GM12878 (cell line): ENCODE results near the gene LEMD3. TPM values are rescaled to one million over a fixed set of nuclear protein-coding genes. Genes with fewer than 3 reads are reported as not detected.

ENCODE experiments used
- CEBPB ChIP-seq, 2 experiments: fragments of 150-350 bp in 1 of 2; IDR thresholded peaks; 2 replicates each; pipeline ENCODE4 v1.6.1; 2012 to 2014; ENCODE audit warnings: low read depth in 2 of 2, low read length in 2 of 2, borderline replicate concordance in 1 of 2, inconsistent platforms in 1 of 2
- IKZF2 ChIP-seq, 2 experiments: fragments of 450-650 bp; IDR thresholded peaks; 2 replicates each; pipeline ENCODE4 v1.6.1; 2017; ENCODE audit warnings: mild to moderate bottlenecking in 2 of 2, moderate library complexity in 2 of 2
- polyA plus RNA-seq, 11 experiments: library from polyadenylated mRNA; depleted of rRNA in 4 of 11; unstranded in 6 of 11; stranded (reverse) in 5 of 11; fragments of >200 nt; fragmentation: Nextera tagmentation in 4 of 11; fragmentation: Illumina TruSeq in 1 of 11; extraction: Ambion mirVana in 4 of 11; extraction: Trizol in 1 of 11; gene quantifications; 1 replicate in 1 of 11; 2 replicates in 10 of 11; pipeline versions ENCODE4 v1.2.1 to v1.2.3, GENCODE V29; 2011 to 2016; ENCODE audit warnings: inconsistent platforms in 2 of 11, missing spikeins in 2 of 11, low read depth in 1 of 11
- total RNA-seq, 4 experiments: library from RNA; depleted of rRNA in 3 of 4; stranded (reverse); fragments of >200 nt in 3 of 4; fragmentation: Illumina TruSeq in 1 of 4; extraction: Trizol in 1 of 4; gene quantifications; 2 replicates each; pipeline versions ENCODE4 v1.2.1 to v1.2.3, GENCODE V29; 2013 to 2021
- TF ChIP-seq, protein P1 (sequence below): fragments of 450-650 bp; IDR thresholded peaks from 2 replicates; pipeline ENCODE4 v1.6.1; 2016; ENCODE audit warnings: mild to moderate bottlenecking
- TF ChIP-seq, protein P2 (sequence below): fragments of 450-650 bp; IDR thresholded peaks from 2 replicates; pipeline ENCODE4 v1.6.1; 2018; ENCODE audit warnings: mild to moderate bottlenecking, low read depth, moderate library complexity; ENCODE audit not compliant: partially characterized antibody
- TF ChIP-seq, protein P3 (sequence below): fragments of 450-650 bp; IDR thresholded peaks from 2 replicates; pipeline ENCODE4 v1.6.1; 2017; ENCODE audit warnings: mild to moderate bottlenecking, moderate library complexity
- TF ChIP-seq, protein P4 (sequence below): IDR thresholded peaks from 2 replicates; pipeline ENCODE4 v1.6.1; 2011; ENCODE audit warnings: low read depth, mild to moderate bottlenecking, low read length, moderate library complexity, borderline replicate concordance; ENCODE audit errors: extremely low read depth

The LEMD3 gene
- total and polyA plus RNA-seq, 10 of the 15 experiments (the other 5 are each of a cell fraction or from before 2014, with no cell fraction given), result 7.5 to 26.0 (median 16.5) TPM

DNA sequence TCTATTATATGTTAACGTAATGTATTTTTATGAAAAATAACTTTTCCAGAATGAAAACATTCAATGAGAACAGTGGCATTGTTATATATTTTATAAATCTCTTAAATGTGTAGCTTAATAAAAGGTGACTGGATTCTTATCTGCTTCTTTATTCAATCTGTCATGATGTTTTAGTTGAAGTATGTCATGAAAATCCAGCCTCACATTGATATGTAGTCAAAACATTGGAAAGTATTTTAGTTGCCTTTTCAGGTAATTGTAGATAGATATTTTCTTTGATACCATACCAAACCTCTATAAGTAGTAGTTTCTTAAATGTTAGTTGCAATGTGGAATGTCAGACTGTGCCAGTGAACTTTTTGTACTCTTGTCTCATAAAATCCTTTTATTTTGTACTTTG, 67.8 kb downstream of the LEMD3 start (continued):
- TF ChIP-seq IKZF2 (IDR thresholded peaks at IDR 0.05) (no peak), CEBPB (IDR thresholded peaks at IDR 0.05; ENCODE audit: borderline replicate concordance in 1 of 2, low read depth in 2 of 2, low read length in 2 of 2) (no peak)
- TF ChIP-seq, protein P1, sequence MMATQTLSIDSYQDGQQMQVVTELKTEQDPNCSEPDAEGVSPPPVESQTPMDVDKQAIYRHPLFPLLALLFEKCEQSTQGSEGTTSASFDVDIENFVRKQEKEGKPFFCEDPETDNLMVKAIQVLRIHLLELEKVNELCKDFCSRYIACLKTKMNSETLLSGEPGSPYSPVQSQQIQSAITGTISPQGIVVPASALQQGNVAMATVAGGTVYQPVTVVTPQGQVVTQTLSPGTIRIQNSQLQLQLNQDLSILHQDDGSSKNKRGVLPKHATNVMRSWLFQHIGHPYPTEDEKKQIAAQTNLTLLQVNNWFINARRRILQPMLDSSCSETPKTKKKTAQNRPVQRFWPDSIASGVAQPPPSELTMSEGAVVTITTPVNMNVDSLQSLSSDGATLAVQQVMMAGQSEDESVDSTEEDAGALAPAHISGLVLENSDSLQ, result no peak
- TF ChIP-seq, protein P2, sequence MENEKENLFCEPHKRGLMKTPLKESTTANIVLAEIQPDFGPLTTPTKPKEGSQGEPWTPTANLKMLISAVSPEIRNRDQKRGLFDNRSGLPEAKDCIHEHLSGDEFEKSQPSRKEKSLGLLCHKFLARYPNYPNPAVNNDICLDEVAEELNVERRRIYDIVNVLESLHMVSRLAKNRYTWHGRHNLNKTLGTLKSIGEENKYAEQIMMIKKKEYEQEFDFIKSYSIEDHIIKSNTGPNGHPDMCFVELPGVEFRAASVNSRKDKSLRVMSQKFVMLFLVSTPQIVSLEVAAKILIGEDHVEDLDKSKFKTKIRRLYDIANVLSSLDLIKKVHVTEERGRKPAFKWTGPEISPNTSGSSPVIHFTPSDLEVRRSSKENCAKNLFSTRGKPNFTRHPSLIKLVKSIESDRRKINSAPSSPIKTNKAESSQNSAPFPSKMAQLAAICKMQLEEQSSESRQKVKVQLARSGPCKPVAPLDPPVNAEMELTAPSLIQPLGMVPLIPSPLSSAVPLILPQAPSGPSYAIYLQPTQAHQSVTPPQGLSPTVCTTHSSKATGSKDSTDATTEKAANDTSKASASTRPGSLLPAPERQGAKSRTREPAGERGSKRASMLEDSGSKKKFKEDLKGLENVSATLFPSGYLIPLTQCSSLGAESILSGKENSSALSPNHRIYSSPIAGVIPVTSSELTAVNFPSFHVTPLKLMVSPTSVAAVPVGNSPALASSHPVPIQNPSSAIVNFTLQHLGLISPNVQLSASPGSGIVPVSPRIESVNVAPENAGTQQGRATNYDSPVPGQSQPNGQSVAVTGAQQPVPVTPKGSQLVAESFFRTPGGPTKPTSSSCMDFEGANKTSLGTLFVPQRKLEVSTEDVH, result no peak
- TF ChIP-seq, protein P3, sequence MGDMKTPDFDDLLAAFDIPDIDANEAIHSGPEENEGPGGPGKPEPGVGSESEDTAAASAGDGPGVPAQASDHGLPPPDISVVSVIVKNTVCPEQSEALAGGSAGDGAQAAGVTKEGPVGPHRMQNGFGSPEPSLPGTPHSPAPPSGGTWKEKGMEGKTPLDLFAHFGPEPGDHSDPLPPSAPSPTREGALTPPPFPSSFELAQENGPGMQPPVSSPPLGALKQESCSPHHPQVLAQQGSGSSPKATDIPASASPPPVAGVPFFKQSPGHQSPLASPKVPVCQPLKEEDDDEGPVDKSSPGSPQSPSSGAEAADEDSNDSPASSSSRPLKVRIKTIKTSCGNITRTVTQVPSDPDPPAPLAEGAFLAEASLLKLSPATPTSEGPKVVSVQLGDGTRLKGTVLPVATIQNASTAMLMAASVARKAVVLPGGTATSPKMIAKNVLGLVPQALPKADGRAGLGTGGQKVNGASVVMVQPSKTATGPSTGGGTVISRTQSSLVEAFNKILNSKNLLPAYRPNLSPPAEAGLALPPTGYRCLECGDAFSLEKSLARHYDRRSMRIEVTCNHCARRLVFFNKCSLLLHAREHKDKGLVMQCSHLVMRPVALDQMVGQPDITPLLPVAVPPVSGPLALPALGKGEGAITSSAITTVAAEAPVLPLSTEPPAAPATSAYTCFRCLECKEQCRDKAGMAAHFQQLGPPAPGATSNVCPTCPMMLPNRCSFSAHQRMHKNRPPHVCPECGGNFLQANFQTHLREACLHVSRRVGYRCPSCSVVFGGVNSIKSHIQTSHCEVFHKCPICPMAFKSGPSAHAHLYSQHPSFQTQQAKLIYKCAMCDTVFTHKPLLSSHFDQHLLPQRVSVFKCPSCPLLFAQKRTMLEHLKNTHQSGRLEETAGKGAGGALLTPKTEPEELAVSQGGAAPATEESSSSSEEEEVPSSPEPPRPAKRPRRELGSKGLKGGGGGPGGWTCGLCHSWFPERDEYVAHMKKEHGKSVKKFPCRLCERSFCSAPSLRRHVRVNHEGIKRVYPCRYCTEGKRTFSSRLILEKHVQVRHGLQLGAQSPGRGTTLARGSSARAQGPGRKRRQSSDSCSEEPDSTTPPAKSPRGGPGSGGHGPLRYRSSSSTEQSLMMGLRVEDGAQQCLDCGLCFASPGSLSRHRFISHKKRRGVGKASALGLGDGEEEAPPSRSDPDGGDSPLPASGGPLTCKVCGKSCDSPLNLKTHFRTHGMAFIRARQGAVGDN, result no peak
- TF ChIP-seq, protein P4, sequence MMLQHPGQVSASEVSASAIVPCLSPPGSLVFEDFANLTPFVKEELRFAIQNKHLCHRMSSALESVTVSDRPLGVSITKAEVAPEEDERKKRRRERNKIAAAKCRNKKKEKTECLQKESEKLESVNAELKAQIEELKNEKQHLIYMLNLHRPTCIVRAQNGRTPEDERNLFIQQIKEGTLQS, result no peak
- TF ChIP-seq, all 136 proteins: peak for 0
